ENCODE measurements around the gene C5orf22.
"Not testable (repeated sequence)": the region's sequence is repeated elsewhere in the genome, so short reads cannot be mapped to it uniquely, and the experiment has no call there.

C5orf22 gene

DNA sequence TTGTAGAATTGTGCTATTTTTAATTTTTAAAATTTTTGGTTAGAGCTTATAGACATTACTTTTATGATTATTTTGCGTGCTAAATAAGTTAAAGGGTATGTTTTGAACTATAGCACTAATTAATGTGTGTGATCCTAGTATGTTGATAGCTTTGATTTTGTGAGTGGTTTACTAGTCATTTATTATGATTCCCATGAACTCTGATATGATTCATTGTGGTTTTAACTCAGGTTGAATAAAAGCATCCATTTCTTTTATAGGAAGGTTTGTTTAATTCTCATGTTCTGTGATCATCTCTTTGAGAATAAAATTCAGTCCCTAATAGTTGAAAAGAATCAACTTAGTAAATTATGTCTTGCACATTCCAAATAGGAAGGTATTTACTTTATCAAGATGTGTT, 22.5 kb downstream of the C5orf22 start:
- DNase-seq: no peak

DNA sequence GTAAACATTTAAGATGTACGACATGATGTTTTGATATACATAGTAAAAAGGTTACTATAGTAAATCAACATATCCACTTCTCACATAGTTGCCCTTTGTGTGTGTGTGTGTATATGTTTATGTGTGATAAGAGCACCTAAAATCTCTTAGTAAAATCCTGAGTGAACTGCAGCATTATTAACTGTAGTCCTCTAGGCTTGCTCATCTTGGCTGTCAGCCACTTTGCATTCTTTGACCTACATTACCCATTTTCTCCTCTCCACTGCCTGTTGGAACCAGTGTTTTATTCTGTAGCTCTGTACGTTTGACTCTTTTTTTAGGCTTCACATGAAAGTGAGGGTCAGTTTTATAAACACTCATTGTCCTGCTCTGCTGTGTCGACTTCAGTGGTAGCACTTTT, 24.4 kb downstream of the C5orf22 start:
- no peak for DNase-seq

- no peak for DNase-seq
These were observed 27.8 kb downstream of the C5orf22 start for GRCh38 chr5:31559942-31560341.

DNA sequence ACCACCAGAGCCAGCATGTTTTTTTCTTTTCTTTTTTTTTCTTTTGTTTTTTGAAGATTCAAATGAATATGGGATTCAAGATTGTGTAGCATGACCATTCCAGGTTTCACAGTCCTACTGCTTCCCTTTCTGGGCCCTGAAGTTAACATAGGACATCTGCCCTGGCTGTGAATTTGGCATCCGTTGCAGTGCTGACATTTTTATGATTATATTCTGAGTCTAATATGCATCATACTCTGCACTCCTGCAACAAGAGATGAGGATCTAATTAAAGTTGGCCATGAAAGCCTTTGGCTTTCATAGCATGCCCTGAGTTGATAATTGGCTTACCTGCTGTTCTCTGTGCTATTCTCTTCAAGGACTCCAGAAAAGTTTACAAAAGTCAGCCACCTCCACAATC, 29.8 kb downstream of the C5orf22 start:
- DNase-seq: no peak

DNA sequence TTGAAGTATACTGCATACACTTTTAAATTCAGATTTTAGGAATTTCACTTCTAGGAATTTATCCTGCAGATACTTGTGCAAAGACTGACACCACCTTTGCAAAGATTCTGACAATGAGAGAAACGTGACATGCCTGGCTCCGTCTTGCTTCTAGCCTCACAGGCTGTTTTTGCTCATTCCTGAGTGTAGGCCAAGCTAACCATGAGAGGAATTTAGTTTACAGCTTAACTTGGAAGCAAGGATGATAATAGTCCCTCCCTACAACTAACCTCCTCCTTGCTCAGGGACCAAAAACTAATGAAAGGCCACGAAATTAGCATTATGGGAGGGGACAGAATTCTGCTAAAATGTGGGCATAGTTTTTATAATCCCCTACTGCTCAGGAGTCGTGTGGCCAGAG, 31.1 kb downstream of the C5orf22 start:
- DNase-seq: no peak

DNA sequence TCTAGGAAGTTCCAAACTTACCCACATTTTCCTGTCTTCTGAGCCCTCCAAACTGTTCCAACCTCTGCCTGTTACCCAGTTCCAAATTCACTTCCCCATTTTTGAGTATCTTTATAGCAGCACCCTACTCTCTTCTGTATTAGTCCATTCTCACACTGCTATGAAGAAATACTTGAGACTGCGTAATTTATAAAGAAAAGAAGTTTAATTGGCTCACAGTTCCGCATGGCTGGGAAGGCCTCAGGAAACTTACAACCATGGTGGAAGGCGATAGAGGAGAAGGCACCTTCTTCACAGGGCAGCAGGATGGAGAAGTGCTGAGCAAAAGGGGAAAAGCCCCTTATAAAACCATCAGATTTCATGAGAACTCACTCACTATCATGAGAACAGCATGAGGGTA, 34.3 kb downstream of the C5orf22 start:
- not testable (repeated sequence) for DNase-seq

DNA sequence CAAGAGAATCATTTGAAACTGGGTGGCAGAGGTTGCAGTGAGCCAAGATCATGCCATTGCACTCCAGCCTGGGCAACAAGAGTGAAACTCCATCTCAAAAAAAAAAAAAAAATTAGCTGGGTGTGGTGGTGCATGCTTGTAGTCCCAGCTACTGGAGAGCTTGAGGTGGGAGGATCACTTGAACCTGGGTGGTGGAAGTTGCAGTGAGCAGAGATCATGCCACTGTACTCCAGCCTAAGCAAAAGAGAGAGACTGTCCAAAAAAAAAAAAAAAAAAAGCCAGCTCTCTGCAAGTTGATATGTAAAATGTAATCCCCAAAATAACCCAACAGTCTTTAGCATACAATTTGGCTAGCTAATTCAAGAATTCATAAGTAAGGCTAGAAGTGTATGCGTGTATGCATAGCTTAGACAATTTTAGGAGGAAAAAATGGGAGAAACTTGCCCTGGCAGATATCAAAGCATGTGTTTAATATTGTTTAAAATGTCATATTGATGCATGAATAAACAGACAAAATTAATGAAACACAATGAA, 36.3 kb downstream of the C5orf22 start:
- no peak for DNase-seq

DNA sequence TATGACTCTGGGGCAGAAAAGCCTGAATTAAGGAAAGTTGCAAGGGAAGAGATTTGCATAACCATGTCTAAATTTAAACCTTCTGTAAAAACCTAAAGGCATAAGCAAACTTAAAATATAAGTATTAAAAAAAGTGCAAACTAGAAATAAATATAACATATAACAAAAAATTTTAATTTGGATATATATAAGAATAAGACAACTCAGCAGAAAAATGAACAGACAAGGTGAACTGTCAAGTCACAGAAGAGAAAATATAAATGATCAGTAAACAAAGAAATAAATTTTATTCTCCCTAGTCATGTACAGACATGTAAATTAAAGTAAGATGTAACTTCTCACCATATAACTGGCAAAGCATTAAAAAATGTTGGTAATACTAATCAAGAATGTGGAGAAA, 37.0 kb downstream of the C5orf22 start:
- no peak for DNase-seq

DNA sequence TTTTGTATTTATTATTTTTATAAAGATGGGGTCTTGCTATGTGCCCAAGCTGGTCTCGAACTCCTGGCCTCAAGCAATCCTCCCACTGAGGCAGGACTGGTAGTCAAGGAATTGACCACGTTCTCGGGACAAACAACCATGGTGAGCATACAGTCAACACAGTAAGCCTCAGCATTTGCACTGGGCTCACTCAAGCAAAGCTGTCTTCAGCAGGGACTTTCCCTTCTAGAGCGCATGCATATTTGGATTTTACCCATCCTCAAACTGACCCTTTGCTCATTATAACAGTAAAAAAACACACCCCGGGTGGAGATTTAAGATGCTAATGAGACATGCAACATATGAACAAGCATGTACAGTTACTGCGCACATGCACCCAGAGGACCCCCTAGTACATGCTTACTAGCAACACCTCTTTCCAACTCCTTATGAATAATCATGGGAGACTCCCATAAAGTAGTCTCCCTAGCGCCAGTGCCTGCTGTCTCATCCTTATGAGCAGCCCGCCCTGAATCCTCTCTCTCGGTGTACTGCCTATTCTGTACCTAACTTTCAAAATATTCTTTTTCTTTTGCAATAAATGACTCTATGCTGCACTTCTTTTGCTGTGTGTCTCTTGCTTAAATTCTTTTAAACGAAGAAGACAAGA, 41.5 kb downstream of the C5orf22 start:
- DNase-seq: no peak

GRCh38 chr5:31574772-31575171, 42.7 kb downstream of the C5orf22 start:
- no peak for DNase-seq

DNA sequence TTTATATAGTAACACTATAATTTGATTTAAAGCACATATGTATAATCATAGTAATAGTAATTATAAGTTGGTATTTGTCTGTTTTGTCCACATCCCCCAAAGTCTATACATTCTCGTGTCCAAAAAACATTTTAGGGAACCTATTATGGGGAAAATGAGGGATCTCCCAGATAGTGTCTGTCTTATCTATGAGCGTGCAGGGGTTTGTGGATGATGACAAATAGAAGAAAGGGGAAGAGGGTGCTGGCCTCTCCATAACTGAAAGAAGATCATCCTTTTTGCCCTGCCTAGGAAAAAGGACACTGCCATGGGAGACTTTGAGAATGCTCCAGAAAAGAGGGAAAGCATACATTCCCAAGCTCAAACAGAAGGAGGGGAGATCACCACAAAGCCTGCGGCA, 45.3 kb downstream of the C5orf22 start:
- no peak for DNase-seq

GRCh38 chr5:31579558-31579957, 47.5 kb downstream of the C5orf22 start:
- no peak for DNase-seq

- no peak for DNase-seq
These were observed 49.5 kb downstream of the C5orf22 start for GRCh38 chr5:31581498-31582099.

DNA sequence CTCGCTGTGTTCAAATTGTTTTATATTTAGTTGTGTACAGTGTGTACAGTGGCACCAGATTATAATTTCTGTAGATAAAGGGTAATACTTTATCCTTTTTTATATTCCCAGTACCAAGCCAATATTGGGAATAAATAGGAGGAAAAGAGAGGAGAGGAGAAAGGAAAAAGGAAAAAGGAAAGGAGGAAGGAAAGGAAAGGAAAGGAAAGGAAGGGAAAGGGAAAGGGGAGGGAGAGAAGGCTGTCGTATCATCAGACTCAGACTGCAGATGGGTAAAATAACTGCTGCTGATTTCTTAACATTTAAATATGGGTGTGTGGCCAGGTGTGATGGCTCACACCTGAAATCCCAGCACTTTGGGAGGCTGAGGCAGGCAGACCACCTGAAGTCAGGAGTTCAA, 51.0 kb downstream of the C5orf22 start:
- no peak for DNase-seq

DNA sequence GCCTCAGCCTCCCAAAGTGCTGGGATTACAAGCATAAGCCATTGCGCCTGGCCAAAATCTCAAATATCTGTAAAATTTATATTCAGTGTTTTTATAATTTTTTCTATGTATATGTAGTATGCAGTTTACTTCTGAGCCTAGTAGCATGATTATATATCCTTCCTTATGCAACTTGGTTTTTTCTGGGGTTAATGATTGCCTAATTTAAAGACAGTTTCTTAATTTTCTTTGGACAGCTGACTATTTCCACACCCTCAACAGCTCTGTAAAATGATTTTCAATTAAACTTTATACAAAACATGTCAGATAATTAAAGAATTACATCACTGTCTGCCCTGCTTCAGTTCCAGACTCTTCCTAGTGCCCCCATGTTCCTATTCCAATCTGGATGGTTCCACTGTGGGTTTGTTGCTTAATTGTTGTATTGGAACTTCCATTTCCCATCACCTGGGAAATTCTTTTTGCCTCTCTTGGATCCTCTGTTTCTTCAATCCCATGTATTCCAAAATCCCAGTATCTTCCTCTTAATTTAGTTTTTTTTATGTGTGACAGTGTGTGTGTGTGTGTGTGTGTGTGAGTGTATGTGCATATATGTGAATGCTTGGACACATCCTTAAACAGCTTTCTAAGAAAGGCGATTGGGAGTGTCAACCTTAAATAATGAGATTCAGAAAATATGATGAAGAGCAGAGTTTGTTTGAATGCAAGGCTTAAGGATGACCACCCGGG, 53.2 kb downstream of the C5orf22 start:
- no peak for DNase-seq

DNA sequence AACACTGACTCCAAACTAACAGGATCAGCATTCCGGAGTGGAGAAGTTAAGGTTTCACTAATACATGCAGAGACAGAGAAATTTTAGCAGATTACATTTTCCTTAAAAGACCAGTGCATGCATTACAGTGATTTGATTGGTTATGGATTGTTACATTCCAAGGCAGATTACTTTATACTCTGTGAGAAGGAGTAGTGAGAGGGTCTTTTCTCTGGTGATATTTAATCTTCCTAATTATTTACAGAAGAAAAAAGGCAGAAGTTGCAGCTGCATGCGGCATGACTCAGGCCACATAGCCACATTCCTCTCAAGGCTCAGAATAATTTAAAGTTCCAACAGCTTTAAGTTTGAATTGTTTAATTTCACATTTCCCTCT, 53.8 kb downstream of the C5orf22 start:
- no peak for DNase-seq

DNA sequence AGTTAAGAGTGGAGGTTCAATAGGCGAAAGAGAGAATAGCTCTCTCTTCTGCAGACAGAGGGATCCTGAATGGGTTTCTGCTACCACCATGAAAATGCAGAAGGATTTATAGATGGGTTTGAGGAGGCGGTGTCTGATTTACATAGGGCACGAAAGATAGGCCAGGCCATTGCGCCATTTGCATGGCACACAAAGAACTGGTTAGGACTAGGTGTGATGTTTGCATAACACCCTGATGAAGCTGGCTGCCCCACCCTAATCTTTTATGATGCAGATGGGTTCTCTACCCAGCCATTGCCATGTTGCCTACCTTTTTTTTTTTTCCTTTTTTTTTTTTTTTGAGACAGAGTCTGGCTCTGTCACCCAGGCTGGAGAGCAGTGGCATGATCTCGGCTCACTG, 55.4 kb downstream of the C5orf22 start:
- no peak for DNase-seq

GRCh38 chr5:31593665-31594064, 61.6 kb downstream of the C5orf22 start:
- no peak for DNase-seq

DNA sequence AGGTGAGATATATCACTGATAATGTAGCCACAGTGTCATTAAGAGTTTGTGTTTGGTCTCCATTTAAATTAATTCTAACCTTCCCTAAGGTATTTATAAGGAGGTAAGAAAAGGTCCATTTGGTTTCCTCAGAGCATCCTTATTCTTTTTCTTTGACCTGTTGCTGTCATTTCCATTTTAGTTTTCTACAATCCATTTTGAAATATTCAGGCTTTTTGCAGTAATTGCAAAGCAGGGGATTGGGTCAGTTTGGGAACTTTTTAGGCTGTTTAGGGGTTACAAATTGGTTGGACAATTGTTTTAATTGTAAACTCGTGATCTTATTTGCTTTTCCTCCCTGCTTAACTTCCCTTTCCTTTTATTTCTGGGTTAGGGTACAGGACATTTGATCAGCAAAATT, 64.3 kb downstream of the C5orf22 start:
- DNase-seq: no peak

GRCh38 chr5:31598640-31599611, 66.8 kb downstream of the C5orf22 start:
- DNase-seq: no peak

DNA sequence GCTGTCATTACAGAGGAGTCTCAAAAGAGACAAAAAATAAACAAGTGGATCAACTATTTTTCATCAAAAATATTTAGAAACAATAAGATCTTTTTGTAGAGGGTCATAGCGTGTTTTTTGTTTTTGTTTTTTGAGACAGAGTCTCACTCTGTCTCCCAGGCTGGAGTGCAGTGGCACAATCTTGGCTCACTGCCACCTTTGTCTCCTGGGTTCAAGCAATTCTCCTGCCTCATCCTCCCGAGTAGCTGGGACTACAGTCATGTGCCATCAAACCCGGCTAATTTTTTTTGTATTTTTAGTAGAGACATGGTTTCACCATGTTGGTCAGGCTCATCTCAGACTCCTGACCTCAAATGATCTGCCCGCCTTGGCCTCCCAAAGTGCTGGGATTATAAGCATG, 70.2 kb downstream of the C5orf22 start:
- not testable (repeated sequence) for DNase-seq

- DNase-seq: no peak
These were observed 72.1 kb downstream of the C5orf22 start for GRCh38 chr5:31604240-31604639.

- DNase-seq: no peak
These were observed 72.5 kb downstream of the C5orf22 start for GRCh38 chr5:31604644-31605043.

Data from SIG-M5 (cell line).